Trophoblast cell (in vitro differentiated cells and primary cell): ENCODE results near the gene GALNT1.

ENCODE experiments used
- DNase-seq, 2 donors: peaks; one replicate each; pipeline ENCODE4 v3.0.0-alpha.2; 2016
- H2AFZ ChIP-seq: 2 replicates; pipeline ENCODE4 v1.6.1; 2013; ENCODE audit warnings: low read length, moderate library complexity, mild to moderate bottlenecking; ENCODE audit not compliant: insufficient read depth, poor library complexity
- H2AK5ac ChIP-seq: 2 replicates; pipeline ENCODE4 v1.6.1; 2013; ENCODE audit warnings: mild to moderate bottlenecking, low read length
- H2BK120ac ChIP-seq: 2 replicates; pipeline ENCODE4 v1.6.1; 2013; ENCODE audit warnings: low read length, mild to moderate bottlenecking, moderate library complexity; ENCODE audit not compliant: insufficient read depth, poor library complexity
- H2BK12ac ChIP-seq: 2 replicates; pipeline ENCODE4 v1.6.1; 2013; ENCODE audit warnings: mild to moderate bottlenecking, low read length, moderate library complexity
- H2BK5ac ChIP-seq: 2 replicates; pipeline ENCODE4 v1.6.1; 2013; ENCODE audit warnings: low read length, low read depth, moderate library complexity, mild to moderate bottlenecking; ENCODE audit not compliant: poor library complexity
- H3K14ac ChIP-seq: 2 replicates; pipeline ENCODE4 v1.6.1; 2013; ENCODE audit warnings: mild to moderate bottlenecking, low read length
- H3K18ac ChIP-seq: 2 replicates; pipeline ENCODE4 v1.6.1; 2013; ENCODE audit warnings: mild to moderate bottlenecking, low read length
- H3K23ac ChIP-seq: 2 replicates; pipeline ENCODE4 v1.6.1; 2013; ENCODE audit warnings: low read length
- H3K27ac ChIP-seq: 2 replicates; pipeline ENCODE4 v1.5.1; 2013; ENCODE audit warnings: low read depth, mild to moderate bottlenecking, inconsistent platforms, low read length, moderate library complexity
- H3K27me3 ChIP-seq: 2 replicates; pipeline ENCODE4 v1.6.1; 2013; ENCODE audit warnings: inconsistent platforms, mild to moderate bottlenecking, low read length, moderate library complexity; ENCODE audit not compliant: insufficient read depth
- H3K36me3 ChIP-seq, 2 experiments: 1 replicate in 1 of 2; 2 replicates in 1 of 2; pipeline ENCODE4 v1.6.1; 2013; ENCODE audit warnings: low read length in 2 of 2, mild to moderate bottlenecking in 2 of 2, moderate library complexity in 1 of 2; ENCODE audit not compliant: insufficient read depth in 2 of 2, control insufficient read depth in 1 of 2
- H3K4ac ChIP-seq: 2 replicates; pipeline ENCODE4 v1.6.1; 2013; ENCODE audit warnings: low read depth, mild to moderate bottlenecking, low read length, moderate library complexity
- H3K4me1 ChIP-seq, 2 experiments: 1 replicate in 1 of 2; 2 replicates in 1 of 2; pipeline ENCODE4 v1.6.1; 2013; ENCODE audit warnings: low read length in 2 of 2, mild to moderate bottlenecking in 2 of 2, moderate library complexity in 1 of 2; ENCODE audit not compliant: insufficient read depth in 2 of 2, control insufficient read depth in 1 of 2
- H3K4me2 ChIP-seq: 2 replicates; pipeline ENCODE4 v1.6.1; 2013; ENCODE audit warnings: inconsistent platforms, mild to moderate bottlenecking, low read length, moderate library complexity
- H3K4me3 ChIP-seq: 2 replicates; pipeline ENCODE4 v1.5.1; 2013; ENCODE audit warnings: mild to moderate bottlenecking, low read depth, low read length, inconsistent platforms
- H3K79me1 ChIP-seq: one replicate; pipeline ENCODE4 v1.6.1; 2013; ENCODE audit warnings: low read length
- H3K79me2 ChIP-seq: 2 replicates; pipeline ENCODE4 v1.6.1; 2013; ENCODE audit warnings: low read length, mild to moderate bottlenecking; ENCODE audit not compliant: control insufficient read depth, insufficient read depth, poor library complexity
- H3K9ac ChIP-seq: 2 replicates; pipeline ENCODE4 v1.6.1; 2013; ENCODE audit warnings: mild to moderate bottlenecking, low read length
- H3K9me3 ChIP-seq: 2 replicates; pipeline ENCODE4 v1.6.1; 2013; ENCODE audit warnings: low read depth, mild to moderate bottlenecking, control low read depth, inconsistent platforms, low read length; ENCODE audit not compliant: insufficient read depth
- H4K12ac ChIP-seq: 2 replicates; pipeline ENCODE4 v1.6.1; 2013; ENCODE audit warnings: low read depth, mild to moderate bottlenecking, low read length, moderate library complexity
- H4K8ac ChIP-seq: 2 replicates; pipeline ENCODE4 v1.6.1; 2013; ENCODE audit warnings: low read depth, mild to moderate bottlenecking, low read length, moderate library complexity
- H4K91ac ChIP-seq: one replicate; pipeline ENCODE4 v1.6.1; 2013; ENCODE audit warnings: low read depth, mild to moderate bottlenecking, low read length, moderate library complexity
- WGBS: extraction: QIAGEN DNeasy Blood & Tissue Kit; methylation state at CpG from one replicate; pipeline ENCODE4 v1.1.7; 2013; ENCODE audit warnings: missing lambda C conversion rate; ENCODE audit not compliant: insufficient read length, insufficient coverage; ENCODE audit errors: extremely low coverage; 5-methylcytosine and 5-hydroxymethylcytosine counted together

The GALNT1 gene

GRCh38 chr18:35732162-35732561 lies 150.6 kb downstream of the GALNT1 start:
- no peak overlapping the region for H4K91ac ChIP-seq
- H3K27ac ChIP-seq, result no peak overlapping the region
- H3K14ac ChIP-seq, result no peak overlapping the region
- H3K4me2 ChIP-seq, result no peak overlapping the region
- no peaks in the 10 kb centered on the region for H3K27me3 ChIP-seq
- H3K18ac ChIP-seq, result no peak overlapping the region
- DNase-seq, result no peak
- H2AFZ ChIP-seq, result no peak overlapping the region
- H3K79me2 ChIP-seq, result no peaks in the 10 kb centered on the region
- H3K4me1 ChIP-seq, result no peaks in the 10 kb centered on the region
- H4K8ac ChIP-seq, result no peak overlapping the region
- H2BK12ac ChIP-seq, result no peak overlapping the region
- no peak overlapping the region for H2AK5ac ChIP-seq
- no peak overlapping the region for H3K4me3 ChIP-seq
- no CpG with 5 or more reads among the region's 1 CpG for WGBS
- H4K12ac ChIP-seq, result no peak overlapping the region
- no peak overlapping the region for H3K9ac ChIP-seq
- H3K9me3 ChIP-seq, result no peaks in the 10 kb centered on the region
- H3K4ac ChIP-seq, result no peak overlapping the region
- no peak overlapping the region for H2BK120ac ChIP-seq
- no peaks in the 10 kb centered on the region for H3K79me1 ChIP-seq
- no peaks in the 10 kb centered on the region for H3K36me3 ChIP-seq
- no peak overlapping the region for H3K23ac ChIP-seq
- H2BK5ac ChIP-seq, result no peak overlapping the region

GRCh38 chr18:35732636-35733035 lies 151.1 kb downstream of the GALNT1 start:
- H3K4ac ChIP-seq, result no peak overlapping the region
- H3K79me1 ChIP-seq, result no peaks in the 10 kb centered on the region
- H3K4me1 ChIP-seq, result no peaks in the 10 kb centered on the region
- H4K12ac ChIP-seq, result no peak overlapping the region
- no peak overlapping the region for H3K14ac ChIP-seq
- H3K27me3 ChIP-seq, result no peaks in the 10 kb centered on the region
- no peak overlapping the region for H3K9ac ChIP-seq
- H3K27ac ChIP-seq, result no peak overlapping the region
- H3K4me2 ChIP-seq, result no peak overlapping the region
- no CpG with 5 or more reads among the region's 1 CpG for WGBS
- no peak overlapping the region for H2AFZ ChIP-seq
- H3K36me3 ChIP-seq, result no peaks in the 10 kb centered on the region
- H4K91ac ChIP-seq, result no peak overlapping the region
- no peak overlapping the region for H2BK5ac ChIP-seq
- H2AK5ac ChIP-seq, result no peak overlapping the region
- DNase-seq, result no peak
- no peak overlapping the region for H3K23ac ChIP-seq
- no peak overlapping the region for H2BK120ac ChIP-seq
- no peak overlapping the region for H2BK12ac ChIP-seq
- no peaks in the 10 kb centered on the region for H3K79me2 ChIP-seq
- H3K18ac ChIP-seq, result no peak overlapping the region
- no peak overlapping the region for H4K8ac ChIP-seq
- no peaks in the 10 kb centered on the region for H3K9me3 ChIP-seq
- no peak overlapping the region for H3K4me3 ChIP-seq

DNA sequence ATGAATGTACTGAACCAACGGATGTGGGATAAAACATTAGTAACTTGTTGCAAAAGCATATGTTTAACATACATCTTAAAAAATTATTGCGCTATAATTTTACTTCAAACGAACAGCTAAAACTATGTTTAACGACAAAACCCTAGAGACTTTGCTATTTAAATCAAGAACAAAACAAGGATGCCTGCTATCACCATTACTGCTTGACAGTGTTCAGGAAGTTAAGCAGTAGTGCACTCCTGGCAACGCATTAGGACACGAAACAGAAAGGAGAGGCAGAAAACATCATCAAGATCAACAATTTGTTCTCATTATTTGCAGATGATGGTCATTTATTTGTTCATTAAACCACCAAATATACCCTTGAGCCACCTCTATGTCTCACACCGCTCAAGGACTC lies 151.9 kb downstream of the GALNT1 start:
- no peak overlapping the region for H3K27ac ChIP-seq
- H4K12ac ChIP-seq, result no peak overlapping the region
- H3K18ac ChIP-seq, result no peak overlapping the region
- no peaks in the 10 kb centered on the region for H3K79me2 ChIP-seq
- H2BK5ac ChIP-seq, result no peak overlapping the region
- H2AFZ ChIP-seq, result no peak overlapping the region
- no peak overlapping the region for H4K8ac ChIP-seq
- H3K9me3 ChIP-seq, result no peaks in the 10 kb centered on the region
- H3K23ac ChIP-seq, result no peak overlapping the region
- H3K27me3 ChIP-seq, result no peaks in the 10 kb centered on the region
- no peak overlapping the region for H3K4ac ChIP-seq
- no peak overlapping the region for H2BK120ac ChIP-seq
- no peak for DNase-seq
- H3K4me1 ChIP-seq, result no peaks in the 10 kb centered on the region
- H4K91ac ChIP-seq, result no peak overlapping the region
- H3K4me3 ChIP-seq, result no peak overlapping the region
- H3K9ac ChIP-seq, result no peak overlapping the region
- no peak overlapping the region for H3K14ac ChIP-seq
- H3K79me1 ChIP-seq, result no peaks in the 10 kb centered on the region
- H3K36me3 ChIP-seq, result no peaks in the 10 kb centered on the region
- H2BK12ac ChIP-seq, result no peak overlapping the region
- no peak overlapping the region for H3K4me2 ChIP-seq
- no peak overlapping the region for H2AK5ac ChIP-seq
- no CpG with 5 or more reads among the region's 7 CpGs for WGBS

DNA sequence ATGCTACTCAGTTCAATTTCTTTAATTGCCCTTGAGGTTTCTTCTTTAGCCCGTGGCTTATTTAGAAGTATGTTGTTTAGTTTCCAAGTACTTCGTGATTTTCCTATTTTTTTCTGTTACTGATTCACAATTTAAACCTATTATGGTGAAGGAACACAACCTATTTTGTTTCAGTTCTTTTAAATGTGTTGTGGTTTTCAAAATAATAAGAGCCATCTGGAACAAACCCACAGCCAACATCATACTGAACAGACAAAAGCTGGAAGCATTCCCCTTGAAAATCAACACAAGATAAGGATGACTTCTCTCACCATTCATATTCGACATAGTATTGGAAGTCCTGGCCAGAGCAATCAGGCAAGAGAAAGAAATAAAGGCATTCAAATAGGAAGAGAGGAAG lies 155.2 kb downstream of the GALNT1 start:
- no peak overlapping the region for H2AK5ac ChIP-seq
- H3K36me3 ChIP-seq, result no peaks in the 10 kb centered on the region
- H3K79me2 ChIP-seq, result no peaks in the 10 kb centered on the region
- H4K8ac ChIP-seq, result no peak overlapping the region
- no CpG with 5 or more reads among the region's 3 CpGs for whole genome bisulfite sequencing
- H3K4me2 ChIP-seq, result no peak overlapping the region
- no peaks in the 10 kb centered on the region for H3K79me1 ChIP-seq
- no peaks in the 10 kb centered on the region for H3K4me1 ChIP-seq
- H3K4me3 ChIP-seq, result no peak overlapping the region
- H3K27me3 ChIP-seq, result no peaks in the 10 kb centered on the region
- H2BK5ac ChIP-seq, result no peak overlapping the region
- H4K91ac ChIP-seq, result no peak overlapping the region
- H3K9ac ChIP-seq, result no peak overlapping the region
- no peak overlapping the region for H3K23ac ChIP-seq
- H3K27ac ChIP-seq, result no peak overlapping the region
- no peak overlapping the region for H3K14ac ChIP-seq
- no peak for DNase-seq
- no peak overlapping the region for H2AFZ ChIP-seq
- H2BK12ac ChIP-seq, result no peak overlapping the region
- no peaks in the 10 kb centered on the region for H3K9me3 ChIP-seq
- H2BK120ac ChIP-seq, result no peak overlapping the region
- H4K12ac ChIP-seq, result no peak overlapping the region
- H3K4ac ChIP-seq, result no peak overlapping the region
- no peak overlapping the region for H3K18ac ChIP-seq

DNA sequence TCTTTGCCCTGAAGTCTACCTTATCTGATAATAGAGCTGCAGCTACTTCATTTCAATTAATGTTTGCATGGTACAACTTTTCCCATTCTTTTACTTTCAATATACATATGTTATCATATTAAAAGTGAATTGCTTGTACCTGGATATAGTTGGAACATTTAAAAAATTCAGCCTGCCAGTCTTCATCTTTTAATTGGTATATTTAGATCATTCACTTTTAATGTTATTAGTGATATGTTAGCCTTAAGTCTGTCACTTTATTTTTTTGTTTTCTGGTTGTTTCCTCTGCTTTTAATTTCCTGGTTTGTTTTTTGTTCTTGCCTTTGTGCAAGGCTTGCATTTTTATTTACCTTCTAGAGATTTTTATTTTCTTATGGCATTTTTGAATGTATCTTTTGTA lies 158.2 kb downstream of the GALNT1 start:
- H3K79me2 ChIP-seq, result no peaks in the 10 kb centered on the region
- H3K14ac ChIP-seq, result no peak overlapping the region
- H2AK5ac ChIP-seq, result no peak overlapping the region
- H3K4me1 ChIP-seq, result no peaks in the 10 kb centered on the region
- H3K4ac ChIP-seq, result no peak overlapping the region
- no peaks in the 10 kb centered on the region for H3K27me3 ChIP-seq
- H3K9me3 ChIP-seq, result no peaks in the 10 kb centered on the region
- no peak overlapping the region for H2AFZ ChIP-seq
- no peak overlapping the region for H4K91ac ChIP-seq
- H3K27ac ChIP-seq, result no peak overlapping the region
- no peak overlapping the region for H3K4me3 ChIP-seq
- no peak overlapping the region for H2BK5ac ChIP-seq
- no peak overlapping the region for H3K23ac ChIP-seq
- H3K79me1 ChIP-seq, result no peaks in the 10 kb centered on the region
- H3K18ac ChIP-seq, result no peak overlapping the region
- H3K4me2 ChIP-seq, result no peak overlapping the region
- no peak overlapping the region for H3K9ac ChIP-seq
- no peak overlapping the region for H2BK120ac ChIP-seq
- H4K8ac ChIP-seq, result no peak overlapping the region
- no peaks in the 10 kb centered on the region for H3K36me3 ChIP-seq
- no peak overlapping the region for H2BK12ac ChIP-seq
- DNase-seq, result no peak
- no peak overlapping the region for H4K12ac ChIP-seq
